ENCODE results near the gene CHD6.

Gene CHD6

GRCh38 chr20:41506192-41506915, 111.8 kb downstream of the CHD6 start:
- DNase-seq (ENCODE audit: low read depth): no peak

DNA sequence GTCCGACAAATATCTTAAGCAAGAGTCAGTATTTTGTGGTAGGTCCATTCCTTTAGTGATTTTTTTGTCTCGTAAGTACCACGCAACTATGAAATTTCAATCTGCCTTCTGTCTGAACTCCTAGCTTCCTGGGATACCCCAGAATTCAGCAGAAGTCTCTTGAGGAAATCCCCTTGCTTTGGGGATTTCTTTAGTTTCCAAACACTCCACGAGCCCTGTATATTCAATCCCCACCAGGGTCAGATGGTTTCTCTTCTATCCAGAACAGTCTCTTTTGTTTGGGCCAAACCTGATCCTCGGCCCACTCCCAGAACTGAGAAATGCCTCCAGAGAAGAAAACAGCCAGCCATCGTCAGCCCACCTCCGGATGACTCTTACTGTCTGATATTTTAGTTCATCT, 113.0 kb downstream of the CHD6 start:
- no peak for DNase-seq (ENCODE audit: low read depth)

DNA sequence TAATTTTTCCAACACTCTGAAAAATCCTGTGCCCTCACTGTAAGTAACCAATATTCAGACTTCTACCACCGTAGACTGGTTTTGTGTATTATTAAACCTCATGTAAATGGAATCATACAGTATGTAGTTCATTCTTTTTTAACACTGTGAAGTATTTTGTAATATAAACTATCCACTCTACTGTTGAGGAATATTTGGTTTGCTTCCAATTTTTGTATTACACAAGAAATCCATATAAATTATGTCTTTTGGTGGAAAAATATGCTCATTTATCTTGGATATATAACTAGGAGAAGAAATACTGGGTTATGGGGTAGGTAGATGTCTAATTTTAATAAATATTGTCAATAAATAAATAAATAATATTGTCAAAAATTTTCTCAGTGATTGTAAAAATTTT, 116.8 kb downstream of the CHD6 start:
- DNase-seq (ENCODE audit: low read depth): no peak

- no peak for DNase-seq (ENCODE audit: low read depth)
Measured at GRCh38 chr20:41499961-41500725, 118.0 kb downstream of the CHD6 start.

GRCh38 chr20:41499064-41499463, 119.1 kb downstream of the CHD6 start:
- DNase-seq (ENCODE audit: low read depth): no peak

- DNase-seq (ENCODE audit: low read depth): no peak
Measured at GRCh38 chr20:41497186-41497895, 120.8 kb downstream of the CHD6 start.

GRCh38 chr20:41494451-41494850, 123.7 kb downstream of the CHD6 start:
- no peak for DNase-seq (ENCODE audit: low read depth)

DNA sequence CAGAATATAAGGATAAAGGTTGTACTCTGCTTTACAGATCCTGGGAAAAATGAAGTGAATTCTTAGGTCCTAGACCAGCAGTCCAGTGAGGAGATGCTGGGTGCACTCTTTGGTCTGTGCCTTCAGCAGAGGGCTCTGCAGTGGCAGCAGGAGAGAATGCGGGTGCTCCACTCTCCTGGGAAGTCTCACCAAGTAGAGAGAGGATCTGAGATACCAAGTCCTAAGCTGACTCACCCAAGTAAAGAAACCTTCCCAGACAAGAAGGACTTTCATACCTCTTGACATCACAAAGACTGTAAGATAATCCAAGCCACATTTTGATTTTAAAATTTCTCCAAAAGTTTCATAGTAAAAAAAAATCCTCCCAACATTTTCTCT, 134.6 kb downstream of the CHD6 start:
- DNase-seq (ENCODE audit: low read depth): no peak

GRCh38 chr20:41482647-41483552, 135.3 kb downstream of the CHD6 start:
- no peak for DNase-seq (ENCODE audit: low read depth)

- no peak for DNase-seq (ENCODE audit: low read depth)
Measured at GRCh38 chr20:41480054-41480770, 138.0 kb downstream of the CHD6 start.

DNA sequence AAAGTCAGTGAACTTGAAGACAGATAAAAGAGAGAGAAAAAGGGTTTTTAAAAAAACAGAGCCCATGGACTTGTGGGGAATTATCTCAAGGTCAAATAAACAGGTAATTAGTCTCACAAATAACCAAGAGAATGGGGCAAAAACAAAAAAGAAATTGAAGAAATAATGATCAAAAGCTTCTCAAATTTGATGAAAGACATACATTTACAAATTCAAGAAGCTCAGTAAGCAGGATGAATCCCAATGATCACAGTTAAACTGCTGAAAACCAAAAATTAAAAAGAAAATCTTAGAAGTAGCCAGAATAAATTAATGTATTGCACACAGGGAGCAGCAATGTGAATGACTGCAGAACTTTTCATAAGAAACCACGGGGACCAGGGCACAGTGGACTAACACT, 139.1 kb downstream of the CHD6 start:
- DNase-seq (ENCODE audit: low read depth): no peak

GRCh38 chr20:41478026-41478425, 140.2 kb downstream of the CHD6 start:
- no peak for DNase-seq (ENCODE audit: low read depth)

GRCh38 chr20:41476446-41476845, 141.7 kb downstream of the CHD6 start:
- DNase-seq (ENCODE audit: low read depth): no peak

- DNase-seq (ENCODE audit: low read depth): no peak
Measured at GRCh38 chr20:41476013-41476441, 142.2 kb downstream of the CHD6 start.

GRCh38 chr20:41475503-41475902, 142.7 kb downstream of the CHD6 start:
- DNase-seq (ENCODE audit: low read depth): no peak

DNA sequence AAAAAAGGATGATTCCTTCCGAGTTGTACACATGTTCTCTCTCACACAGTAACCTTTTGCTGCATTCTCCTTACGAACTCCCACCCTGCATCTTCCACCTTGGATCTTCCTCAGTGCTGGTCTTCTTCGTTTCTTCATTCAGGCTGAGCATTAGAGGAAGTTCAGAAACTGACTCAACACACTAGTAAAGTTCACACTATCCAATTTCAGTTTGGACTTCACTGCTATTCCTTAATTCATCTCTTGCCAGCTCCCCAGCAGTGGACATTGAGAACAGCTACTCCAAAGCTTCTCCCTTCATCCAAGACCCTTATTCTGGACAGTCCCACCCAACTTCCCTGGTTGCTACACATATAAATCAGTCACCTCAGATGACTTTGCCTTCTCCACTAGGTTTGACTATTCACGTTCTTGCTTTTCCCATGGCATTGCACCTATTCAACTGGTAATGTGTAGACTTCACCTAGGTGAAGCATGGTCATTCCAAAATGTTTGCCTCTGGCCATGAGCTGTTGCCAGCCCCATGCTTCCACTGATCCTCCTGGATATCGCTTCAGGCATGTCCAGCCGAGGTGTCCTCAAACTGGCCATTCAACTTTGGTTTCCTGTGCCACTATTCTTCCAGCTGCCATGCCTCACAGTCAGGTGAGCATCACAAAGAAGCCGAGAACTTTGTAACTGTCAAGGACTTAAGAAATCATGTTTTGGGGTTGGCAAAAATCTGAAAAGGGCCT, 147.6 kb downstream of the CHD6 start:
- DNase-seq (ENCODE audit: low read depth): no peak

DNA sequence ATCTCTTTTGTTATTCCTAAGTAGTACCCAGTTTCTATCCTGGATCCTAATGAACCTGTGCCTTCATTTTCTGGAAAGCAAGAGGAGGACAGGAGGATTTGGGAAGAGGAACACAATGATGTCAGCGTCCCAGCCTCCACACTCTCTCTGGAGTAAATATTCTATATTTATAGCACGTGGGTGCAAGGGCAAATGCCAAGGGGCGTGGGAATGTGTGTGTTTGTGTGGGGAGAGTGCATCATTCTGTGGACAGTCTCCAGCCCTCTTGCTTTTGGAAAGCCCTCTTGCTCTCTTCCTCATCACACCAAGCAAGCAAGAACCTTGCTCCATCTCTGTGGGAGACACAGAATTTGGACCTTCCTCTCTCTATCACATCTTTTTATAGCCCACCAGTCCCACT, 148.3 kb downstream of the CHD6 start:
- DNase-seq (ENCODE audit: low read depth): no peak

DNA sequence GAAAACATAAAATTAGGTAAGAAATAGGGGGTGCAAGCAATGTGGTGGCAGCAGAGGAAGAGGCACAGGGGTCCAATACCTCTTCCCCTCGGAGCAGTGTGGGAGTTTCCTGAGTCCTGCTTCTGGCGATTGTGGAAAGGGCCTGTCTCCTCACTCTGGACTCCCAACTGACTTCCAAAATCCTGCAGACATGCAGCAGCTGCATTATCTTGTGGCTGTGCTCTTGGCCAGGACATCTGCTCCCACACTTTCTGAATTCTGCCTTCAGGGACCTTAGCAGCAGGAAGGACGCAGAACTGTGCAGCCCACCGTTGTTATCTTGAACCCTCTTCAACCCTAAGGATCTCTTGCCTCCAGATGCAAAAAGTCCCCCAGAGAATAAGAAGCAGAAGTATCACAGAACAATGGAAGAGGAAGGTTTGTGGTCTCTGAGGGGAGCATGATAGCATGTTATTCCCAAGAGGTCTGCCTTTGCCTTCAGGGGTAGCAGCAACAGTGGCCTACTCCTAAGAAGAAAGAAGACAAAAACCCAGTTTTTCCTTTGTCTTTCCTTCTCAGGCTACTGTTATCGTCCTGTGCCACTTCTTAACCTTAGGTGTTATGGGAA, 149.1 kb downstream of the CHD6 start:
- DNase-seq (ENCODE audit: low read depth): no peak

DNA sequence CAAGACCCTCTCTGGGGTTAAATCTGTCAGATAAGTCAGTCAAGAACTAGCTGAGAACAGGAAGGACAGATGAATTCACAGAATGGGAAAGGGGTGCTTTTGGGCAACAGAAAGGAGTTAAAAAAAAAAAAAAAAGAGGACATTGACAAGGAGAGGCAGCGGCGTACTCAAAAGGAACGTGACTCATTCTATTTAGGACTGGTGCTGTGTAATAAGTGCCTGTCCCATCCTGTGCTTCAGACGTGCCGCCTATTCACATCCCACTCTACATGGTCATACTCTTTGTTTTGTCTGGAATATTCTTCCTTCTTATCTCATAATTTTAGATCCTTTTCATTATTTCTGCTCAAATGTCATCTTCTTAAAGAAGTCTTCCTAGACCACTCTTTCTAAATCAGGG, 150.5 kb downstream of the CHD6 start:
- DNase-seq (ENCODE audit: low read depth): no peak

DNA sequence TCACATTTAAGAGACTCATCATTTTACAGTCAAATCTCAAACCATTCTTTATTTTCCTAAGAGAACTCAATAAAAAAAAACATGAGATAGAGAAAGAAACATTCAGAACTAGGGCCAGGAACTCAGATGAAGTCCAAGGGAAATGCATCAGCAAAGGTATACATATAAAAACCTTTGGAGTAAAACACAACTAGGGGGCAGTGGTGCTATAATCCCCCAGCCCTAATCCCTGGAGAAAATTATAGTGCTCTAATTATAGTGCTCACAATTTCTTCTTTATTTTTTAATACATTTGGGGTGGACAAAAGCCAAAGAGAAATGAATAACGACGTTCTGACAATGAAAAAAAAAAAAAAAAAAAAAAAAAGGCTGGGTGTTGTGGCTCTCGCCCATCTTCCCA, 151.0 kb downstream of the CHD6 start:
- DNase-seq (ENCODE audit: low read depth): no peak

Measured in activated T-helper 1 cell treated with Interleukin-2 at 50 U/mL for 16 hours (primary cell).